Skeletal muscle cell (primary cell): ENCODE data around the gene TJP3.

ENCODE experiments used
- DNase-seq: peaks from one replicate; pipeline ENCODE4 v3.0.0-alpha.2; 2010; ENCODE audit warnings: low read depth
- H3K4me3 ChIP-seq: 2 replicates; pipeline ENCODE4 v1.5.1; 2011; ENCODE audit warnings: low read depth, mild to moderate bottlenecking, control low read depth, low read length, moderate library complexity

Gene TJP3

DNA sequence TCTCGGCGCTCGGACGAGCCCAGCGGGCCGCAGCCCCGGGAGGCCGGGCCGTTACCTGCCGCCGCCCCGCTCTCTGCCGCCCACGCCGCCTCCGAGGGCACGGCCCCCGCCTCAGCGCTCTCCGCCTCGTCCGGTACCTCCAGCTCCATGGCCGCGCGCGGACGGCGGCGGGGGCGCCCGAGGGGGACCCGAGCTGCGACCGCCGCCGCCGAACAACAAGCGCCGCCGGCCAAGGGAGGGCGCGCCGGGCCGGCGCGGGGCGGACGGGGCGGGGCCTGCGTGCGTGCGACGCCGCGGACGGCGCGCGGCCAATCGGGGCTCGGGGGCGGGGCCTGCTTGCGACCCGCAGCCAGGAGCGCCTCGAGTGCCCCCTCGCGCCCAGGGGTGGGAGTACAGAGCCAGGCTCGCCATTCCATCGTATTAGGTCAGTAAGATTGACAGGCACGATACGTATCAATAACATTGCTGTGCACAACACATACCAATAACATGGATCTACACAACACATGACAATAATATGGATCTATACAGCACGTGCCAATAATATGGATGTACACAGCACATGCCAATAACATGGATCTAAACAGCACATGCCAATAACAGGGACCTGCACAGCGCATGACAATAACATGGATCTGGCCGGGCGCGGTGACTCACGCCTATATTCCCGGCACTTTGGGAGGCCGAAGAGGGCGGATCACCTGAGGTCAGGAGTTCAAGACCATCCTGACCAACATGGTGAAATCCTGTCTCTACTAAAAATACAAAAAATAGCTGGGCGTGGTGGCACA lies 7.7 kb upstream of the TJP3 start, which contains the start of gene PIP5K1C:
Gene PIP5K1C, minus strand, starts transcription at position 227 of the 791 bp plus-strand sequence. Its CDS starts 78 bp downstream, at position 149.
- peak within 1 kb of the TSS; percentile 86 for H3K4me3 ChIP-seq
- peak; percentile 29 for DNase-seq

DNA sequence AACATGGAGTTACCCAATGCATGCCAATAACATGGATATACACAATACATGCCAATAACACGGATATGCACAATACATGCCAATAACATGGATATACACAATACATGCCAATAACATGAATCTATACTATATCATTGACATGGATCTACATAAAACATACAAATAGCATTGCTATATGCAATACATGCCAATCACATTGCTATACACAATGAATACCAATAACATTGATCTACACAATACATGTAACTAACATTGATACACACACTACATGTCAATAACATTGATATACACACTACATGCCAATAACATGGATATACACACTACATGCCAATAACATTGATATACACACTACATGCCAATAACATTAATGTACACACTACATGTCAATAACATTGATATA lies 7.0 kb upstream of the TJP3 start:
- no peak for DNase-seq
- no peak overlapping the region for H3K4me3 ChIP-seq

DNA sequence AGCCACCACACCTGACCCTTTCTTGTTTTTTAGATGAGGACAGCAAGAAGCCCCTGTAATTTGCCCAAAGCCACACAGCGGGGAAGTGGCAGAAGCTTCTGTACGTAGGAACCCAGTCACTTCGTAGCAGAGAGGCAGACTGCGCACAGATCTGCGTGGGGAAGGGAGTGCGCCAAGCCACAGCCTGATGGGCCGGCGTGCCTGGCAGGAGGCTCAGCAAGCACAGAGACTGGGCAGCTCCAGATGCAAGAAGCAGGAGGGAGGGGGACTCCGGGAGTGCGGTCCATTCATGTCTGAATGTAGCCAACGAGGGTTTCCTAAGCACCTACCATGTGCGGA lies 347 bp upstream of the TJP3 start:
- no peak for DNase-seq
- H3K4me3 ChIP-seq, result no peak overlapping the region

DNA sequence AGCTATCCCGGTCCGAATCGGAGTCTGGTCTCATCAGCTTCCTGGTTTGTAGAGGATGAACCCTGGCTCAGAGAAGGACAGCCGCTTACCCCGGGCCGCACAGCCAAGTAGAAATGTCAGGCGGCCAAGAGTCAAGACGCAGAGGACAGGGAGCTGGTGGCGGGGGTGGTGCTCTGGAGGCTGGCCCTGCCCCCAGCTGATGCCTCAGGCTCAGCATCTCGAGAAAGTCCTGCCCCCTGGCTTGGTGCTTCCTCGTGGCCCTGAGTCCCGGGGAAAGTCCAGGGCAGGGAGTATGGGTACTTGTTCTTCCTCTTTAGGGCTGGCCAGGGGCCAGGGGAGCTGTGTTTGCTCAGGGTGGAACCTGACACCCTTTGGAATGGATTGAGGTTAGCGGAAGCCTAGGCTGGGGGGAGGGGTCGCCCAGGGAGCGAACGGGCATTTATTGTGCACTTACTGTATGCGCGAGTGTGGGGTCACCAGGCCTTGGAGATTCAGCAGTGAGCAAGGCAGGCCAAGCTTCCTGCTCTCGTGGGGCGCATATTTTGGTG lies 2.2 kb downstream of the TJP3 start:
- H3K4me3 ChIP-seq, result no peak overlapping the region
- DNase-seq, result no peak

DNA sequence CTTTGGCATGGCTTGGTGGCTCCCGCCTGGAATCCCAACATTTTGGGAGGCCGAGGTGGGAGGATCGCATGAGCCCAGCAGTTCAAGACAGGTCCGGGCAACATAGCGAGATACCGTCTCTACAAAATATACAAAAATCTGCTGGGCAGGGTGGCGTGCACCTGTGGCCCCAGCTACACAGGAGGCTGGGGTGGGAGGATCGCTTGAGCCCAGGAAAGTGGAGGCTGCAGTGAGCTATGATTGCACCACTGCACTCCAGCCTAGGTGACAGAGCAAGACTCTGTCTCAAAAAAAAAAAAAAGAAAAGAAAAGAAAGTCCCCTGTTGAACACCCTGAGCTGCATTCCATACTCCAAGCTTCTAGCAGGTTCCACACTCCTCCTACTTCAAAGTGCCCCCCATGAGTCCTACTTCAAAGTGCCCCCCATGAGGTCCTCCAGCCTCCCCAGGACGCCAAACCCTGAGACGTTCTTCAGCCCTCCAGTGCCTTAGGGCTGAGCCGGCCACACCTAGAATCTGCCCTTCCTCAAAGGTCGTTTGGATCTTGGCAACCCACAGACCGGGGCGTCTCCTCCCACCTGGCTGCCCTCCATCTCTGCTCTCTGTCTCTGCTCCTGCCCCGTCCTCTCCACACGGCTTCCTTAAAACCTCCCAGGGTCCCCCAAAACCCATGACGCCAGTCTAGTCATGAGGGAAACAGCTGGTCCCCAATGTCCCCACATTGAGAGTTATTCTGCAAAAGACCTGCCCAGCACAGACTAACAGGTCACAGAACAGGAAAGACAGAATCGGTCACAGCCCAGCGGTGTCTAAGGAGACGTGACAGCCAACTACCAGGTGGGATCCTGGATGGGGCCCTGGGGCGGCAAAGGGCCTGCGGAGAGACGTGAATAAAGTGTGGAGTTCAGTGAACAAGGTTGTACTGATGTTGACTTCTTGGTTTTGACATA lies 4.8 kb downstream of the TJP3 start:
- no peak for DNase-seq
- H3K4me3 ChIP-seq, result no peak overlapping the region

DNA sequence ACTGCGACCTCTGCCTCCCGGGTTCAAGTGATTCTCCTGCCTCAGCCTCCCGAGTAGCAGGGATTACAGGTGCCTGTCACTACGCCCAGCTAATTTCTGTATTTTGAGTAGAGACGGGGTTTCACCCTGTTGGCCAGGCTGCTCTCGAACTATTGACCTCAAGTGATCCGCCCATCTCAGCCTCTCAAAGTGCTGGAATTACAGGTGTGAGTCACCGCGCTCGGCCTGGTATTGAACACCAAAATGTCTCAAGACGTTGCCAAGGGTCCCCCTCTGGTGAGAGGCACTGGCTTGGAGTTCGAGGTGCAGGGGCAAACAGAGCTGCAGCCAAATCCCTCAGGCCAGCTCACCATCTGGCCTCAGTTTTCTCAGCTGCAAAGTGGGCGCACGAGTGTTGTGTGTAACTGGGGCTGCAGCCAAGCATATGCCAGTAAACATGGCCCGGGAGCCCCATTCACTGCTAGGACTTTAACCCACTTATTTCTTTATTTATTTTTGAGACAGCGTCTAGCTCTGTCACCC lies 8.0 kb downstream of the TJP3 start:
- no peak overlapping the region for H3K4me3 ChIP-seq
- no peak for DNase-seq

DNA sequence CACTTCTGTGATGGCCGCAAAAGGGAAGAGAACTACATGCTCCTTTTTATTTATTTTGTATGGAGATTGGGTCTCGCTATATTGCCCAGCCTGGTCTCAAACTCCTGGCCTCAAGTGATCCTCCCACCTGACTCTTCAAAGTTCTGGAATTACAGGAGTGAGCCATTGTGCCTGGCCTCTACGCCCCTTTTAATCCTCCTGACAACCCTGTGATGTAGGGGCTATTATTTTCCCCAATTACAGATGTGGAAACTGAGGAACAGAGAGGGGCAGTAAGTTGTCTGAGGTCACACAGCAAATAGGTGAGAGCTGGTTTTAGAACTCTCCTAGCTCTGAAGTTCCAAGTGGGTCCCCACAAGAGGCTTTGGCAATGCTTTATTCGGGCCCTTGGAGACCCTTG lies 11.7 kb downstream of the TJP3 start:
- no peak overlapping the region for H3K4me3 ChIP-seq
- DNase-seq, result no peak

DNA sequence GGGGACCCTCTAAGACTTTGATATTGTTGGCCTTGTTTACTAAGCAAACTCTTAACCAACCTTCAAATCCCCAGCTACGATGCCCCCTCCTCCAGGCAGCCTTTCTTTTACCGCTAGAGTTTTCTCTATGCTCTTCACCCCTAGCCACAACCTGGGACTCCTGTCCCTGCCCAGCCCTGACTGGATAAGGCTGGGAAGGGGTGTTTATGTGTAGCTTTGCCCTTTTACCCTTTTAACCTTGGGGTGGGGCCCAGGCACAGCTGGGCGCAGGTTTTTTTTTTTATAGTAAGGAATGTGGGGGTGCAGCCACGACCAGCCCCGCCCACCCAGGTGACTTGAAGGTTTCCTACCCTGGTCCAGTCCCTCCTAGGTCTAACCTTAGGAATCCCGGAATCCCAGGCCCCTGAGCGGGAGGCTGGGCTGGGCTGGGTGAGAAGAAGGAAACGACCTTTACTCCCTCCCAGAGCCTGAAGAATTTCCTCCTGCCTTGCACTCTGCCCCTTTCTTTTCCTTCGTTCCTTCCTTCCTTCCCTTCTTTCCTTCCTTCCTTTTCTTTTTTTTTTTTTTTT lies 12.2 kb downstream of the TJP3 start:
- H3K4me3 ChIP-seq, result no peak overlapping the region
- no peak for DNase-seq

DNA sequence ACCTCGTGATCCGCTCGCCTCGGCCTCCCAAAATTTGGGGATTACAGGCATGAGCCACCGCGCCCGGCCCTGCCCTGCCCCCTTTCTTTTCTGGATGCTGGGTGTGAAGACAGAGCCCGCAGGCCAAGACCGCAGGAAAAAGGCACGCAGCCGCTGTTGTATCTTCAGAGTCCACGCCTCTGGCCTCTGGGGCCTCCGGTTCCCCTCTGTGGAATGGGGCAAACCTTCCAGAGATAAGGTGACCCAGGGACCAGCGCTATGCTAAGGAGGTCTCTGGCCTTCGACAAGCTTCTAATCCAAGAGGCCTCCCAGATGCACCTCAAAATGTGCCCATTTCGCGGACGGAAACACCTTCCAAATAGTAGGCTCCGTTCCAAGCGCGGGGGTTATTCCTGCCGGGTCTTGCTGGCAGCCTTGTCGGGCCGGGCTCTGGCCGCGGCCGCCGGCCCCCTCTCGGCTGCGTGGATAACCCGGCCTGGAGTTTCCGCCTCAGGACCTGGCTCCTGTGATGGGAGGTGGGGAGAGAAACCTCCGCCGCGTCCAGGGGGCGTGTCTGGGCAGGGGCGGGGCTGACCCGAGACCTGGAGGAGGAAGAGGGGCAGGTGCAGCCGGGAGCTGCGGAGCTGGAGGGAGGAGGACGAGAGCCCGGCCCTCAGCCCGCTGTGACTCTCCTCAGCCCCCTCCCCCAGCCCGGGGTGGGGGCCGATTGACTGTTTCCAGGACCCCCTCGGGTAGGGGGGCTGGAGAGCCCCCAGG lies 13.1 kb downstream of the TJP3 start:
- peak; percentile 39 for DNase-seq
- H3K4me3 ChIP-seq, result no peak overlapping the region

DNA sequence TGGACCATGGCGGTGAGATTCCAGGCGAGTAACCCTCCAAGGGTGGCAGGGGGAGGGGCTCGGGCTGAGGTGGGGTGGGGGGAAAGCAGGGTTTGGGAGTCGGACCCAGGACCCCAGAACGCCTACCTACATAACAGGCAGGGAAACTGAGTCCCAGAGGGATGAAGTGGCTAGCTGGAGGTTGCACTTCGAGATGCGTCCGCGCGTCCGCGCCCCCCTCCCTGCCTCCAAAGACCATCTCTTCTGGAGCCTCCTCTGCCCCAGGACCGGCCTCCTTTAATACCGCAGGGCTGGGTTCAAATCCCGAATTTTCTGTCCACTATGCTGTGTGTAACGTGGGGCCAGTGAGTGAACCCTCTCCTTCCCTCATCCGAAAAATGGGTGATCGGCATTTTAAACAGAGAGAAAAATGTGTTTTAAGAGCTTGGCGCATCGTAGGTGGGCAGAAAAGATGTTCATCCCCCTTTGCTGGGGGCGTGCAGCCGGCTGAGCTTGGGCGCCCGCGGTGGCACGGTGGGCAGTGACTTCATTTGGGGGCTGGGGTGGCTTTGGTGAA lies 13.8 kb downstream of the TJP3 start:
- no peak for DNase-seq
- no peak overlapping the region for H3K4me3 ChIP-seq

DNA sequence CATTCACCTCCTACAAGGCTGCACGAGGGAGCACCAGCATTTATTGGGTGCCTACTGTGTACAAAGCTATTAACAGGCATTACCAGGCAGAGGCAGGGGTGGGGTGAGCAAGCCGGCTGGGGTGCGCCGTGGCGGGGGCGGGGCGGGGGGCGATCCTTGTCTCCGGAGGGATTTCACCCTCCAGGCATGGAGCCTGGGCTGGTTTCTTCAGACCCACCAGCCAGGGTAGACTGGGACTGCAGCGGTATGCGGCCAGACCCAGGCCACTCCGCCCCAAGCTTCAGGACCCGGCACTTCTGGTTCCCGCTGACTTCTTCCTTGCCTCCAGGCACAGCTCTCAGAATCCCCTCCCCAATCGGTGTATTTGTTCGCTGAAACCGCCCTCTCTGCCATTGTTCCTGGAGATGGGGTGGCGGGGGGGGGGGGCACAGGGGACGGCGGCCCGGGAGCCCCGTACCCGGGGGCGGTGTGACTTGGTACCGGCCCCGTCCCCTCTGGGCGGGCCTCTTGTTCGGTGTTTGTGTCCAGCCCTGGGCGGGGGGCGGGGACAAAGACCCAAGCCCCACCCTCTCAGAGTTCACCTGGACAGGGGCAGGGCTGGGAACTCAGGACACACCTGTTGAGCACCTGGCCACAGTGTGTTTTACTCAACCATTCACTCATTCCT lies 14.4 kb downstream of the TJP3 start:
- no peak overlapping the region for H3K4me3 ChIP-seq
- DNase-seq, result no peak

DNA sequence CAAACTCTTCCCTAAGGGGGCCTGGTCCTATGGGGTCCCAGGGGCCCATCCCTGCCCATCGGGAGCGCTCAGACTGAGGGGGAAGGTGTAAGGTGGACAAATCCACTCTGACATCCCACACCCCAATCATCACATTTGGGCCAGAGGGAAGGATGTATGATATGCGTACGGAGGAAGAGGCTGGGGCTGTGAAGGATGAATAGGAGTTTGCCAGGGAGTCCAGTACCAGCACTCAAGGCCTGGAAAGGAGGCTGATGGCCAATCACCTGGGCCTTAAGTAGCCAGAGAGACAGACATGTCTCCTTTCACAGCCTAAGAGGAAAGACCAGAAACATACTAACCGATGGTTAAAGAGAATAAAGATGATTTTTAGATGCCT lies 14.9 kb downstream of the TJP3 start:
- no peak for DNase-seq
- no peak overlapping the region for H3K4me3 ChIP-seq

DNA sequence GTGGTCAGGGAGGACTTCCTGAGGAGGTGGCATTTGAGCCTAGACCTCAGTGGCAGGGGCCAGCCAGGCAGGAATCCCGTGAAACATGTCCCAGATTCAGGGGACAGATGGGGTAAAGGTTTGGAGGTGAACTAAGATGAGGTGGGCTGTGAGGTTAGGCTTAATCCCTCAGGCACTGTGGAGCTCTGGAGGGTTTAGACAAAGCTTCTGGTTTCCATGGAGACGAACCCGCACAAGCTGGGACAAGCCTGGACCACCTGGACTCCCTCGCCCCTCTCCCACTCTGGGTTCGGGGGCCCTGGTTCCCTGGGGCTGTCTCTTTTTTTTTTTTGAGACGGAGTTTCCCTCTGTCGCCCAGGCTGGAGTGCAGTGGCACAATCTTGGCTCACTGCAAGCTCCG lies 15.7 kb downstream of the TJP3 start:
- H3K4me3 ChIP-seq, result no peak overlapping the region
- DNase-seq, result no peak

DNA sequence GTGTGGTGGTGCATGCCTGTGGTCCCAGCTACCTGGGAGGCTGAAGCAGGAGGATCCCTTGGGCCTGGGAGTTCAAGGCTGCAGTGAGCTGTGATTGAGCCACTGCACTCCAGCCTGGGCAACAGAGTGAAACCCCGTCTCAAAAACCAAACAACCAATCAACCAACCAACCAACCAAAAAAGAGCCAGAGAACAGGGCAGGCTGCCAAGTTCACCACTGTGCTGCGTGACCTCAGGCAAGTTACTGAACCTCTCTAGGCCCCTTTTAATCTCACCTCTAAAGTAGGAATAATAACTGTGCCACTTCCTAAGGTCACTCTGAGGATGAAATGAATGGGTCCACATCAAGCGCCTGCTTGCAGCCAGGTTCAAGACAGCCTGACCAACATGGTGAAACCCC lies 16.9 kb downstream of the TJP3 start:
- DNase-seq, result no peak
- no peak overlapping the region for H3K4me3 ChIP-seq

DNA sequence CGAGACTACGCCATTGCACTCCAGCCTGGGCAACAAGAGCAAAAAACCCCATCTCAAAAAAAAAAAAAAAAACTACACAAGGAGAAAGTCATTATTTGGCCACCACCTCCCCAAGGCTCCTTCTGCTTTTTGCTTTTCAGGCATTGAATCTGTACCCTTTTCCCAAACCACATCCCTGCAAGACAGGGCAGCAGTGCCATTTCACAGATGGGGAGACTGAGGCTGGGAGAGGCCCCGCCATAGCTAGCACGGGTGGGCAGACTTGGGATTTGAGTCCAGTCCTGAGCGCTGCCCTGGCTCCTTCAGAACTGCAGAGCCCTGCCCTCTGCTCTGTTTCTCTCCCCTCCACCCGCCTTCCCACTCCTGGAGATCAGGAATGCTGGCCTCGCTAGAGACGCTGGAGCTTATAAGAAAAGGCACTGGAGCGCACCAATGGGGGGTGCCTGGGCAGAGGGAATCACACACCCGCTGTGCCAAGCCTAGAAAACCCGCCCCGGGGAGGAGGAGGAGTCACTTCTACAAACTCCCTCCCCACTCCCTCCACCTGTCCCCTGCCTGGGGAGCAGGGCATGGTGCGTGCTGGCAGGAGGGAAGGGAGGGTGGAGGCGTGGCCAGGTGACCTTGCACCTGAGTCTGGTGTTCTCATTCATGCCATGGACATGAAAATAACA lies 17.6 kb downstream of the TJP3 start:
- no peak overlapping the region for H3K4me3 ChIP-seq
- DNase-seq, result no peak

DNA sequence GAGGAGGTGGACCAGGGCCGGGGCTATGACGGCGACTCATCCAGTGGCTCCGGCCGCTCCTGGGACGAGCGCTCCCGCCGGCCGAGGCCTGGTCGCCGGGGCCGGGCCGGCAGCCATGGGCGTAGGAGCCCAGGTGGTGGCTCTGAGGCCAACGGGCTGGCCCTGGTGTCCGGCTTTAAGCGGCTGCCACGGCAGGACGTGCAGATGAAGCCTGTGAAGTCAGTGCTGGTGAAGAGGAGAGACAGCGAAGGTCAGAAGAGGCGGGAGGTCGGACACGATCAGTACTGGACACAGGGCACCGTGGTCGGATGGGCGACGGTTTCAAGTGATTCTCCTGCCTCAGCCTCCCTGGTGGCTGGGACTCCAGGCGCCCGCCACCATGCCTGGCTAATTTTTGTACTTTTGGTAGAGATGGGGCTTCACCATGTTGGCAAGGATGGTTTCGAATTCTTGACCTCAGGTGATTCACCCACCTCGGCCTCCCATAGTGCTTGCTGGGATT lies 22.3 kb downstream of the TJP3 start:
- DNase-seq, result no peak
- H3K4me3 ChIP-seq, result no peak overlapping the region

DNA sequence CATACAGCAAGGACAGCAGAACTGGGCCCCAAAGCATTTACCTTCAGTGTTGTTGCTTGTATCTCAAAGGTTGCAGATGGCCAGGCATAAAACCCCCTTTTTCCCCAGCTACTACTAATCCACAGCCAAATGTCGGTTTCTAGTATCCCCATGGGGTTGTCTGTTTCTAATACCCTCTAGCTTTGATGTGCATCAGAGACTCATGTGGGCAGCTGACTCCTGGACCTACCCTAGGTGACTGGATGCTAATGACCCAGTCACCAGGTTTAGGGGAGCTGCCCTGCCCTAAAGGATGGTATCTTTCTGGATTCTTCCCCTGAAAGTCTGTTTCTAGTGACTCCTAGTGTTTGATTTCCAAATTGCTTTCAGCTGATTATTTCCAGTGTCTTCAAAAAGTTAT lies 23.9 kb downstream of the TJP3 start:
- no peak overlapping the region for H3K4me3 ChIP-seq
- no peak for DNase-seq
